ENCODE data around the gene NECTIN4.

The NECTIN4 gene

DNA sequence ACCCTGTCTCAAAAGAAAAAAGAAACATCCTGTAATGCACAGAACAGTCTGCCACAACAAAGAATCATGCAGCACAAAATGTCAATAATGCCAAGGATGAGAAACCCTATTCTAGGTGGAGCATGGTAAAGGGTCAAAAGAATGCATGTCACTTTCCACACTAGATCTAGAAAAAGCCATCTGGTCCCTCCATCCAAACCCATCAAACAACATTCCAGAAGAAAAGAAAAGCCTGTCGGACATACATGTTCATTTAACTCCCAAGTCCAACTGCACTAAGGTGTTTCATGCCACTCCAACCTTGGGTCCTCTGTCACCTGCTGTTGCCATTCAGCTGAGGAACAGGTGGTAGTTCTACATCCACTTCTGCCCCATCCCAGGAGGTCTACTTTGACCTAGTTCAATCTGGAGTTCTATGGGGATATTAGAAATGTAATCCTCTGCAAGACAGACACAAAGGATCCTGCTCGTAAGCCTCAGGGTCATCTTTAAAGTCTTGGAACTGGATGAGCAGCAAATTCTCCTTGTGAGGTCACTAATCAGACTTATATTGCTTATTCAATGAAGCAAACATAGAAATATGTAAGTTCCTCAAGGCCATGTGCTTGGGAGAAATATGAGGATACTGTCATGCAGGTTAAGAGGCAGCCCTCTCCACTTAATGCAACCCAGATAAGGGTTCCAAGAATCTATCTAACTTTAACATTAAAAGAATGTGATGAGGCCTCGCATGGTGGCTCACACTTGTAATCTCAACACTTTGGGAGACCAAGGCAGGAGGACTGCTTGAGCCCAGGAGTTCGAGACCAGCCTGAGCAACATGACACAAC is 39.4 kb upstream of the NECTIN4 start:
- Histone ChIP-seq H3K36me3 (replicated peaks; ENCODE audit: low read depth, low read length) (peaks cover 53% of the 10 kb centered on the region), H3K79me2 (ENCODE audit: low read length) (peaks cover 61% of the 10 kb centered on the region)

DNA sequence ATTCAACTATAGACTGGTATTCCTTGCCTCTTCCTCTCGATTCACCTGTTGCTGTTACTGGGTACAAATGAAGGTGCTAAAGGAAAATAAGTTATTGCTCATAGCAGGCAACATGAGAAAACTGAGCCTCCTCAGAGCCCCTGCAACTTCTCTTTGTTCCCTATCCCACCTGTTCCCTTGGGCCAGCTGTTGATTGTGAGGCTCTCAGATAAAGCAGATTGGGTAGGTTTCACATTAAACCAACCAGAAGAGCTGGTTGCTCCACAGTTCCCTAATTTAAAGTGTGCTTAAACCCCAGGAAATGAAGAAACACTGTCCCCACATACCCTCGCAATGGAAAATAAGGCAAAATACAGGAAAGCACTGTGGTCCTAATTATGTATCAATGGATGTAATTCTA is 38.3 kb upstream of the NECTIN4 start:
- Histone ChIP-seq H2AFZ (ENCODE audit: low read depth, low read length) (no peak overlapping the region), H3K4me1 (ENCODE audit: low read length) (peaks cover 10% of the 10 kb centered on the region), H3K9me3 (ENCODE audit: insufficient read depth, low read length) (no peaks in the 10 kb centered on the region), H4K20me1 (ENCODE audit: insufficient read depth, low read length) (0 out of 2 replicates have a peak, but pooled peaks cover 5% of the 10 kb centered on the region), H3K36me3 (replicated peaks; ENCODE audit: low read depth, low read length) (peaks cover 61% of the 10 kb centered on the region), H3K27ac (ENCODE audit: low read length) (no peak overlapping the region), H3K79me2 (ENCODE audit: low read length) (peaks cover 52% of the 10 kb centered on the region), H3K4me2 (ENCODE audit: low read length) (no peak overlapping the region), H3K4me3 (ENCODE audit: low read length) (no peak overlapping the region), H3K9ac (ENCODE audit: low read length) (no peak overlapping the region), H3K27me3 (ENCODE audit: low read depth, low read length) (no peaks in the 10 kb centered on the region)
- TF ChIP-seq, protein P1, sequence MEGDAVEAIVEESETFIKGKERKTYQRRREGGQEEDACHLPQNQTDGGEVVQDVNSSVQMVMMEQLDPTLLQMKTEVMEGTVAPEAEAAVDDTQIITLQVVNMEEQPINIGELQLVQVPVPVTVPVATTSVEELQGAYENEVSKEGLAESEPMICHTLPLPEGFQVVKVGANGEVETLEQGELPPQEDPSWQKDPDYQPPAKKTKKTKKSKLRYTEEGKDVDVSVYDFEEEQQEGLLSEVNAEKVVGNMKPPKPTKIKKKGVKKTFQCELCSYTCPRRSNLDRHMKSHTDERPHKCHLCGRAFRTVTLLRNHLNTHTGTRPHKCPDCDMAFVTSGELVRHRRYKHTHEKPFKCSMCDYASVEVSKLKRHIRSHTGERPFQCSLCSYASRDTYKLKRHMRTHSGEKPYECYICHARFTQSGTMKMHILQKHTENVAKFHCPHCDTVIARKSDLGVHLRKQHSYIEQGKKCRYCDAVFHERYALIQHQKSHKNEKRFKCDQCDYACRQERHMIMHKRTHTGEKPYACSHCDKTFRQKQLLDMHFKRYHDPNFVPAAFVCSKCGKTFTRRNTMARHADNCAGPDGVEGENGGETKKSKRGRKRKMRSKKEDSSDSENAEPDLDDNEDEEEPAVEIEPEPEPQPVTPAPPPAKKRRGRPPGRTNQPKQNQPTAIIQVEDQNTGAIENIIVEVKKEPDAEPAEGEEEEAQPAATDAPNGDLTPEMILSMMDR (IDR thresholded peaks at IDR 0.05; ENCODE audit: low read depth, low read length): no peak
- no peak for TF ChIP-seq EZH2phosphoT487 (IDR thresholded peaks at IDR 0.05; ENCODE audit: low read depth)

More for the DNA sequence above, 39.4 kb upstream of the NECTIN4 start:
- no peak overlapping the region for H3K4me2 ChIP-seq (ENCODE audit: low read length)
- H3K9me3 ChIP-seq (ENCODE audit: insufficient read depth, low read length): no peaks in the 10 kb centered on the region
- no peak overlapping the region for H2AFZ ChIP-seq (ENCODE audit: low read depth, low read length)
- H3K4me1 ChIP-seq (ENCODE audit: low read length): peaks cover 14% of the 10 kb centered on the region
- no peak overlapping the region for H3K4me3 ChIP-seq (ENCODE audit: low read length)
- H3K27me3 ChIP-seq (ENCODE audit: low read depth, low read length): no peaks in the 10 kb centered on the region
- H4K20me1 ChIP-seq (ENCODE audit: insufficient read depth, low read length): 0 out of 2 replicates have a peak, but pooled peaks cover 5% of the 10 kb centered on the region
- TF ChIP-seq, protein P1 (IDR thresholded peaks at IDR 0.05; ENCODE audit: low read depth, low read length): no peak
- no peak for TF ChIP-seq EZH2phosphoT487 (IDR thresholded peaks at IDR 0.05; ENCODE audit: low read depth)
- no peak overlapping the region for H3K9ac ChIP-seq (ENCODE audit: low read length)
- H3K27ac ChIP-seq (ENCODE audit: low read length): no peak overlapping the region

DNA sequence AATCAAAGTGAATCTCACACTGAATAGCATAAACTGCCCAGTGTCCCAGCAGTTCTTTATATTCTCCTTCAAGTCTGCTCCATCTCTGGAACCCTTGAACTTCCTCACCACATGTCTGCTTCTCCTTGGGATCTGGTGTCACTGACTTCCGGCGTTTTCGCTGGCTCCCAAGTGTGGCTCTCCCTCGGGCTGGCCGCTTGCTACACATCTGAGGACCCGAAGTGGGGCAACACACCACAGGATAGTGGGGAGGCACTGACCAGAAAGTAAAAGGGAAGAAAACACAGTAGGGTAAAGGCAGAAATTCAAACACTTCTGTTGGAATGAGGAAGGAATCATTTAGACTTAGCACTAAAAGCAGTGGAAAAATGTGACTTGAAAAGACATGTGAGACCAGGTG is 33.6 kb upstream of the NECTIN4 start:
- 0 out of 2 replicates have a peak, but pooled peaks cover 4% of the 10 kb centered on the region for H4K20me1 ChIP-seq (ENCODE audit: insufficient read depth, low read length)
- no peak overlapping the region for H3K4me3 ChIP-seq (ENCODE audit: low read length)
- H3K4me2 ChIP-seq (ENCODE audit: low read length): no peak overlapping the region
- TF ChIP-seq EZH2phosphoT487 (IDR thresholded peaks at IDR 0.05; ENCODE audit: low read depth): no peak
- TF ChIP-seq, protein P1 (IDR thresholded peaks at IDR 0.05; ENCODE audit: low read depth, low read length): no peak
- H3K9ac ChIP-seq (ENCODE audit: low read length): no peak overlapping the region
- H3K36me3 ChIP-seq (replicated peaks; ENCODE audit: low read depth, low read length): peaks cover 70% of the 10 kb centered on the region
- H2AFZ ChIP-seq (ENCODE audit: low read depth, low read length): no peak overlapping the region
- no peaks in the 10 kb centered on the region for H3K27me3 ChIP-seq (ENCODE audit: low read depth, low read length)
- H3K9me3 ChIP-seq (ENCODE audit: insufficient read depth, low read length): no peaks in the 10 kb centered on the region
- peaks cover 33% of the 10 kb centered on the region for H3K4me1 ChIP-seq (ENCODE audit: low read length)
- peaks cover 40% of the 10 kb centered on the region for H3K79me2 ChIP-seq (ENCODE audit: low read length)
- no peak overlapping the region for H3K27ac ChIP-seq (ENCODE audit: low read length)

DNA sequence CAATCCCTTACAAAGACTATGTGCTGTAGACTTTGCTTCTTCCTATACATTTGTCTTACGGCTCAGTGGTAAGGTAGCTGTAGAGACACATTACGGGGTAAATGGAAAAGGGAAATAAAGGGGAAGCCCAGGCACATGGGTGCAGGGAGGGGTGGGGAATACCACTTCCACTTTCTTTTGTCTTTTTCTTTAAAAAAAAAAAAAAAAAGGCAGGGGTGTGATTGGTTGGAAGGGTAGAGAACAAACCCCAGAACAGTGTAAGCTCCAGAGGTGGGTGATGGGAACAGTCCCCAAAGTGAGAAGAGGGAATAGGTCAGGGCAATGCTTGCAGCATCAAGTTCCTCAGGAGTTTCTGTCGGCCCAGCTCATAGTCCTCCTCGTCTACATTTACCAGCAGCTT is 32.5 kb upstream of the NECTIN4 start:
- Histone ChIP-seq H3K27me3 (ENCODE audit: low read depth, low read length) (no peaks in the 10 kb centered on the region), H3K79me2 (ENCODE audit: low read length) (peaks cover 42% of the 10 kb centered on the region), H3K27ac (ENCODE audit: low read length) (peak overlapping the region; percentile 42), H3K4me3 (ENCODE audit: low read length) (no peak overlapping the region), H3K4me2 (ENCODE audit: low read length) (peak overlapping the region; percentile 43), H3K9ac (ENCODE audit: low read length) (peak overlapping the region; percentile 1; the same call in 1 of the 2 replicates), H3K4me1 (ENCODE audit: low read length) (peaks cover 34% of the 10 kb centered on the region), H2AFZ (ENCODE audit: low read depth, low read length) (no peak overlapping the region), H3K9me3 (ENCODE audit: insufficient read depth, low read length) (no peaks in the 10 kb centered on the region), H3K36me3 (replicated peaks; ENCODE audit: low read depth, low read length) (peaks cover 59% of the 10 kb centered on the region), H4K20me1 (ENCODE audit: insufficient read depth, low read length) (no peaks in the 10 kb centered on the region)
- TF ChIP-seq, protein P1 (IDR thresholded peaks at IDR 0.05; ENCODE audit: low read depth, low read length): no peak

Data from OCI-LY3 (cell line).